Activated T-cell treated with anti-CD3 and anti-CD28 coated beads for 1 hour (primary cell): Measurements from ENCODE around the gene COBL.
"Not testable (repeated sequence)": the region's sequence is repeated elsewhere in the genome, so short reads cannot be mapped to it uniquely, and the experiment has no call there.

Experiments used
- DNase-seq: peaks from one replicate; pipeline ENCODE4 v3.0.0-alpha.2; 2020; ENCODE audit warnings: low read depth

COBL gene

DNA sequence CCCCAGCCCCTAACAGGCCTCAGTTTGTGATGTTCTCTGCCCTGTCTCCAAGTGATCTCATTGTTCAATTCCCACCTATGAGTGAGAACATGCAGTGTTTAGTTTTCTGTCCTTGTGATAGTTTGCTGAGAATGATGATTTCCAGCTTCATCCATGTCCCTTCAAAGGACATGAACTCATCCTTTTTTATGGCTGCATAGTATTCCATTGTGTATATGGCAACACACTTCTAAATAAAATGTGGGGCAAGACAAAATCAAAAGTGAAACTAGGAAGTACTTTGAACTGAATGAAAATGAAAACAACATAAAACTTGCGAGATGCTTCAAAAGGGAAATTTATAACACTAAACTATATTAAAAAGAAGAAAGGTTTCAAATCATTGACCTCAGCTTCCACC is 326.4 kb downstream of the COBL start:
- not testable (repeated sequence) for DNase-seq

DNA sequence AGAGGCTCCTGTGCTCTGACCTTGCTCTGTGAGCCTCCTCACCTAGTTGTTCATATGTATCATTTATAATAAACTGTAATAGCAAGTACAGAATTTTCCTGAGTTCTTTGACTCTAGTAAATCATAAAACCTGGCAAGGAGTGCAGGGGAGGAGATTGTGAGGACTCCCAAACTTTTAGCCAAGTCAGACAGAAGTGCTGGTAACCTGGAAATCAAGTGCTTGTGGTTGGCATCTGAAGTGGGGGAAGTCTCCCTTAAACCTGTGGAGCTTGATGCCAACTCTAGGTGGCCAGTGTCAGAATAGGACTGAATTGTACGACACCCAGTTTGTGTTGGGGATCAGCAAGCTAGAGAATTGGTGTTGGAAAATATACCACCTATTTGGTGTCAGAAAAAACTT is 327.6 kb downstream of the COBL start:
- no peak for DNase-seq

DNA sequence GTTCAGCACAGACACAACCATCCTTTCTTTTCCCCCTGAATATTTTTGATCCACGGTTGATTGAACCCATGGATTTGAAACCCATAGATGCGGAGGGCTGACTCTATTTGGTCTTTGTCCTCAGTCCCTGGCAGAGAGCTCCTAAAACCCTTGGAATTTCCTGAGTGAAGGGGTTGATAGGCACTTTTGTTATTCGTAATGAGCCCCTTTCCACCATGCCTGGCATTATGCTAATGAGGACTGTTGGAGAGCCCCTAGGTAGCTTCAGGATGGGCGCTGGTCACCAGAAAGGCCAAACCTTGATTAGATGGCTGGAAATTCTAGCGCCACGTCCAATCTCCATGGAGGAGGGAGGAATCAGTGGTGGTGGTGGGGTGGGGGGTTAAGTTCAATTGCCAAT is 328.1 kb downstream of the COBL start:
- no peak for DNase-seq

DNA sequence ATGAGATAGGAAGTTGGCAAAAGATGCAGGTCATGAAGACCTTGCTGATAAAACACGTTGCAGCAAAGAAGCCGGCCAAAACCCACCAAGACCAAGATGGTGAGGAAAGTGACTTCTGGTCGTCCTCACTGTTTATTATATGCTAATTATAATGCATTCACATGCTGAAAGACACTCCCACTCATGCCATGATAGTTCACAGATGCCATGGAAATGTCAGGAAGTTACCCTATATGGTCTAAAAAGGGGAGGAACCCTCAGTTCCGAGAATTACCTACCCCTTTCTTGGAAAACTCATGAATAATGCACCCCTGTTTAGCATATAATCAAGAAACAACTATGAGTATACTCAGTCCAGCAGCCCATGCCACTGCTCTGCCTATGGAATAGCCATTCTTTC is 331.5 kb downstream of the COBL start:
- no peak for DNase-seq

DNA sequence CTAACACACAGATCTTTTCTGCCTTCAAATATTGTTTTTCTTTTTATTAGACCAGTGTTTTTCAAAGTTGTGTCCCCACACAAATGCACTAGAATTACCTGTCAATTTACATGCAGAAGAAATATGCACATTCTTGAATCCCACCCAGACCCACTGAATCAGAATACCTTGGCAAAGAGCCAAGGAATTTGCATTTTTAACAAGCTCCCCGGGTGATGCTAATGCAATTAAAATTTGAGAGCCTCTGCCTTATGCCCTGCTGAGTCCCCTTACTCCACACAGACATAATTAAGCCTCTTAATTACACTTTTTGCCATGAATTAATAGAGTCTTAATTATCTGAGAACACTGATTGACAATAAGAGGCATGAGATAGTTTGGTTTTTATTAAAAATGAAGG is 332.8 kb downstream of the COBL start:
- no peak for DNase-seq

DNA sequence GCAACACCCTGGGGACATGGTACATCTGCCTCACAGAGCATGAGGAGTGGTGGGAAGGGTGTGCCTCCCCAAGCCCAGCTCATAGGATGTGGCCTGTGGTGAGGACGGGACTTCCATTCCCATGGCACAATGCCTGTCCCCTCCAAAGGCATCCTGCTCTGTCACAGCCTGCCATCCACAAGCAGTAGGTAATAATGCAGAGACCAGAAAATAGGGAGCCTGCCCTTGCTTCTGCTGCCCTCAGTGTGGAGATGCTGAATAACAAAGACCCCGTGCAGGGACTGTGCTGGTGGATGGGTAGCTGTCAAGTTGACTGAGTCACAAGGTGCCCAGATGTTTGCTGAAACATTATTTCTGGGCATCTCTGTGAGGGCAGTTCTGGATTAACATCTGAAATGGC is 334.0 kb downstream of the COBL start:
- DNase-seq, result no peak

DNA sequence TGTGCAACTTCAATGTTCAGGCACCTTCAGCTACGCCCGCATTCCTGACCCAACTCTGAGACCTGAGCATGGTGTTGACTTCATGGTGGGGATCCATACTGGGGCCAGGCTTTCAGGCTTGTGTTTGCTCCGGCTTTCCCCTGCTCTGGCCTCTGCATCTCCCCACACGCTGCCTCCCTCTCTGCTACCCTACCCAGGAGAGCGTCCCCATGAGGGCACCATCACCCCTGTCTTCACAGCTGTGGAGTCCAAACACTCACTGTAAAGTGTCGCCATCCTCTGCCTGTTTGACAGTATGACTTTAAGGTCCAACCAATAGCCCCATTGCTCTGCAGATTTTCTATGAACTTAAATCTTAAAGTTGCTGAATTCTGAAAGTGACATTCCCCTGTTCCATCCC is 334.9 kb downstream of the COBL start:
- no peak for DNase-seq

DNA sequence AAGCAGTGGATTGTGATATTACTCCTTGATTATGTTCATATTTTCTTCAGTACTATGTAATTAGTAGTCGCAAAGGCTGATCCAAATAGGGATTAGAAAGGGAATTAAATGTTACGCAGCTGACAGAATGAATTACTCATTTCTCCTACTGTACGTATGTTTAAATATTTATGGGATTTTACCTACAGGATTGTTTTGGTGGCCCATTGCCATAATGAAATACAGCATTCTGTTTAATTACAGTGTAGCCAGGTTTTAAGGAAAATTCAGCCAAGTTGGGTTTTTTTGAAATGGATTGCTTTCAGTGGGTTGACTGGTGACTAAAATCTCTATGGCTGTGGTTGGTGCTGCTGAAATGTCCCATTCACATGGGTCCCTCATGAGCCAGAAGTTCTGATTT is 336.2 kb downstream of the COBL start:
- DNase-seq, result no peak

DNA sequence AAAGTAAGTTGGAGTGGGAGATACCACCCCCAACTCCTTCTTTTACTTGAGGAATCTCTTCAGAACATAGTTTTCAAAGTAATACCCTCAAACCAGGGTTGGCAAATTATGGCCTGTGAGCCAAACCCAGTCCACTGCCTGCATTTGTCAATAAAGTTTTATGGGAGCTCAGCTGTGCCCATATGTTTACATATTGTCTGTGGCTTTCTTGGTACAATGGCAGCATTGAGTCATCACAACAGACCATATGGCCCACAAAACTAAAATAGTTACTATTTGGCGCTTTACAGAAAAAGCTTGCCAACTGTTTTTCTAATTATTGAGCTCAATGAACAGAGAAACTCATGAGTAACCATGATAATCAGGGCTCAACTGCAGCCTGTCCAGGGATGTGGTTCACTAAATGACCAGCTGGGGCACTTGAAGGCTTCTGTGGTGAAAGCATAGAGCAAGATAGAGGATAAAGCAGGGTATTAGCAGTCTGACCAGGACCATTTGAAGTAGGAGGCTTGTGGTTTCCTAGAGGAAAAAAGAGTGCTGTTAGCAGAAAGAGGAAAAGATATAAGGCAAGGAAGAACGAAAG is 337.9 kb downstream of the COBL start:
- DNase-seq, result no peak

DNA sequence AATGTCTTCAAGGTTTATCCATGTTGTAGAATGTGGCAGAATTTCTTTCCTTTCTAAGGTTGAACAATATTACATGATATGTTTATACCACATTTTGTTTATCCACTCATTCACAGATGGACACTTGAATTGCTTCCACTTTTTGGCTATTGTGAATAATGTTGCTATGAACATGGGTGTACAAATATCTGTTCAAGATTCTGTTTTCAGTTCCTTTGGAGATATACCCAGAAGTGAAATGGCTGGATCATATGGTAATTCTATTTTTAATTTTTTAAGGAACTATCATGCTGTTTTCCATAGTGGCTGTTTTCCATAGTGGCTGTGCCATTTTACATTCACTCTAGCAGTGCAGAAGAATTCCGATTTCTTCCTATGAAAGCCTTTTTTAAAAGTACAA is 339.2 kb downstream of the COBL start:
- no peak for DNase-seq

DNA sequence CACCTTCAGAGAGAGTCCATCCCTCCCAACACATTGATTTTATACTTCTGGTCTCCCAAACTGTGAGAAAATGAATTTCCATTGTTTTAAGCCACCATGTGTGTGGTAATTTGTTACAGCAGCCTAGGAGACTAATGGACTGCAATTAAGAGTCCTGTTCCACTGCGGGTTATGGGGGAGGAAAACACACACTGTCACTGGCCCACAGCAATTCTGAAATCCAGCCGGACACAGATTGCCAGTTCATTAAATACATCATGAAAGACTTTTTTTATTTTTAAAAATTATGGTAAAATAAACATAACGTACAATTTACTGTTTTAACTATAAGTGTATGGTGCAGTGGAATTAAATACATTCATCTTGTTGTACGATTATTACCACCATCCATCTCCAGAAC is 340.5 kb downstream of the COBL start:
- DNase-seq, result no peak

DNA sequence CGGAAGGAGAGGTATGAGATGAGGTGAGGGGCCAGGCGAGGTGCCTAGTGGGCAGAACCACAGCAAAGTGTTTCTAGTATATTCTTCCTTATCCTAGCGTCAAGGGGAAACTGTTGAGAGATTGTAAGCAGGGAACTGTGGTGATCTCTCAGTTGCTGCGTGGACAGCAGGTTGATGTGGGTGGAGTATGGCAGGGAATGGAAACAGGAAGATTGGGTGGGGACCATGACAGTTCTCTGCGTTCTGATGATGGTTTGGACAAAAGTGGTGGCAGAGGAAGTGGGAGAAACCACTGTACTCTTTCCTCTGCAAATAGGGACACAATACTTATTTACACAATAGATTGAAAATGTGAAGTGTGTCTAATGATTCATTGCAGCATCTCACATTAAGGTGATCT is 342.4 kb downstream of the COBL start:
- DNase-seq, result no peak

DNA sequence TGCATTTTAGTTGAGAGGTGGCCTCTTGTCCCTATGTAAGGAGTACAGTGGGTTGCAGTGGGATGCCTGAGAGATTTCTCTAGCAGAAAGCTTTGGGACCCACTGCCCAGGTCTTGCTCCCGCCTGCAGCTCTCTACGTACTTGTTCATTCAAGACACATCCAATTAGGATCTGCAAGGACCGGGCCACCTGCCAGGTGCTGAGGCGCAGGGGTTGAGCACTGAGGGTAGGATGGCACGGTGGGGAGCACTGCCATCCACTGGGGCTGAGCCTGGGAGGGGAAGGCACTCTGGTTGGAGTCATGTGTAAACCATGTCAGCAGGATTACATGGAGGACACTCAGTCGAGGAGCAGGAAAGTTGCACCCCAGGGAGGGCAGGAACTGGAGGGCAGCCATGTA is 342.8 kb downstream of the COBL start:
- no peak for DNase-seq

DNA sequence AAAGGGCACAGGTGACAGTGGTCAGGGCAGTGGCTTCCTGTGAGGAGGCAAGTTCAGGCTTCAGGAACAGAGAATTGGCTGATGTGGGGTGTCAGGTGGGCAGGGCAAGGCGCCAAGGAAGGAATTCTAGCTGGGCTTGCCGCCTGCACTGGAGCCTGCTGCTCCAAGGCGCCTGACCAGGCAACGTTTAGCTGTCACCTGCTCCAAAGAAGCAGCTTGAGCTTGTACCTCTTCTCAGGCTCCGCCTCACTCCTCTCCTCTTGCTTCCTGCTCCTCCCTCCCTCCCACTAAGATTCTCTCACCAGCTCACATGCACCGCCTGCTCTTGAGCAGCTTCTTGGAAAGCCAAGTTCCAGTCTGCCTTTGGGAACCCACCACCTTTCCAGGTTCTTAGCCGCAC is 346.5 kb downstream of the COBL start:
- no peak for DNase-seq
